HG03025 (cell line): ENCODE results near the gene VKORC1L1.
"Not testable (repeated sequence)": the region's sequence is repeated elsewhere in the genome, so short reads cannot be mapped to it uniquely, and the experiment has no call there.

Source experiments
- ATAC-seq: cut with Tn5 transposase; IDR thresholded peaks from one replicate; pipeline ENCODE4 v1.9.1; 2021; ENCODE audit warnings: mild to moderate bottlenecking, moderate library complexity; ENCODE audit not compliant: unreplicated experiment, low FRiP score

VKORC1L1 gene

GRCh38 chr7:65872776-65873581 lies at the start of gene VKORC1L1:
TSS of gene VKORC1L1 (plus strand) at chr7:65873074. CDS start at chr7:65873372, 298 bp downstream.
- peak; percentile 85 for ATAC-seq

GRCh38 chr7:65827366-65827765 lies 45.5 kb upstream of the VKORC1L1 start:
- no peak for ATAC-seq

- no peak for ATAC-seq
Measured at GRCh38 chr7:65832281-65832680, 40.6 kb upstream of the VKORC1L1 start.

GRCh38 chr7:65836684-65837083 lies 36.2 kb upstream of the VKORC1L1 start:
- not testable (repeated sequence) for ATAC-seq

GRCh38 chr7:65837541-65837956 lies 35.3 kb upstream of the VKORC1L1 start:
- not testable (repeated sequence) for ATAC-seq

GRCh38 chr7:65839846-65840245 lies 33.0 kb upstream of the VKORC1L1 start:
- ATAC-seq, result no peak

GRCh38 chr7:65840446-65840845 lies 32.4 kb upstream of the VKORC1L1 start:
- ATAC-seq, result no peak

GRCh38 chr7:65843616-65844015 lies 29.3 kb upstream of the VKORC1L1 start:
- not testable (repeated sequence) for ATAC-seq

GRCh38 chr7:65846008-65846570 lies 26.8 kb upstream of the VKORC1L1 start:
- no peak for ATAC-seq

GRCh38 chr7:65853426-65853825 lies 19.4 kb upstream of the VKORC1L1 start:
- not testable (repeated sequence) for ATAC-seq

- ATAC-seq, result not testable (repeated sequence)
Measured at GRCh38 chr7:65853892-65854291, 19.0 kb upstream of the VKORC1L1 start.

- not testable (repeated sequence) for ATAC-seq
Measured at GRCh38 chr7:65857321-65857894, 15.5 kb upstream of the VKORC1L1 start.

GRCh38 chr7:65858660-65859059 lies 14.2 kb upstream of the VKORC1L1 start:
- ATAC-seq, result not testable (repeated sequence)

- not testable (repeated sequence) for ATAC-seq
Measured at GRCh38 chr7:65866244-65866643, 6.6 kb upstream of the VKORC1L1 start.

GRCh38 chr7:65867681-65868080 lies 5.2 kb upstream of the VKORC1L1 start:
- not testable (repeated sequence) for ATAC-seq

GRCh38 chr7:65869312-65869711 lies 3.6 kb upstream of the VKORC1L1 start:
- ATAC-seq, result not testable (repeated sequence)

GRCh38 chr7:65871451-65871850 lies 1.4 kb upstream of the VKORC1L1 start:
- not testable (repeated sequence) for ATAC-seq

GRCh38 chr7:65873582-65874193 lies 814 bp downstream of the VKORC1L1 start:
- peak; percentile 39 for ATAC-seq

- ATAC-seq, result not testable (repeated sequence)
Measured at GRCh38 chr7:65875715-65876114, 2.8 kb downstream of the VKORC1L1 start.

GRCh38 chr7:65879292-65880153 lies 6.6 kb downstream of the VKORC1L1 start:
- not testable (repeated sequence) for ATAC-seq
